ENCODE measurements around the gene TTC31.
A peak's percentile ranks its signal among the peaks of the same experiment; 100 is the strongest.
"Not testable (repeated sequence)": the region's sequence is repeated elsewhere in the genome, so short reads cannot be mapped to it uniquely, and the experiment has no call there.

The TTC31 gene

GRCh38 chr2:74482801-74483674 lies at the start of gene TTC31, which contains the start of gene CCDC142:
TTC31 (plus strand) TSS chr2:74483081; CDS start chr2:74483096, 15 bp downstream.
CCDC142 (minus strand) TSS chr2:74482998; CDS start chr2:74482837, 161 bp downstream.
- peak; percentile 86 for DNase-seq (ENCODE audit: low read depth)

- no peak for DNase-seq (ENCODE audit: low read depth)
Measured at GRCh38 chr2:74436111-74436805, 46.6 kb upstream of the TTC31 start.

- no peak for DNase-seq (ENCODE audit: low read depth)
Measured at GRCh38 chr2:74436848-74437695, 45.8 kb upstream of the TTC31 start.

GRCh38 chr2:74438248-74438647 lies 44.6 kb upstream of the TTC31 start:
- no peak for DNase-seq (ENCODE audit: low read depth)

GRCh38 chr2:74439373-74439772 lies 43.5 kb upstream of the TTC31 start:
- no peak for DNase-seq (ENCODE audit: low read depth)

GRCh38 chr2:74439803-74440377 lies 43.0 kb upstream of the TTC31 start:
- DNase-seq (ENCODE audit: low read depth): no peak

- DNase-seq (ENCODE audit: low read depth): no peak
Measured at GRCh38 chr2:74440378-74441169, 42.3 kb upstream of the TTC31 start.

- no peak for DNase-seq (ENCODE audit: low read depth)
Measured at GRCh38 chr2:74441170-74441689, 41.7 kb upstream of the TTC31 start.

GRCh38 chr2:74441690-74442482 lies 41.0 kb upstream of the TTC31 start, which contains the start of gene RTKN:
RTKN (minus strand) TSS chr2:74441937; CDS start chr2:74441816, 121 bp downstream.
- DNase-seq (ENCODE audit: low read depth): no peak

- not testable (repeated sequence) for DNase-seq (ENCODE audit: low read depth)
Measured at GRCh38 chr2:74442483-74443297, 40.2 kb upstream of the TTC31 start.

- no peak for DNase-seq (ENCODE audit: low read depth)
Measured at GRCh38 chr2:74444498-74445318, 38.2 kb upstream of the TTC31 start.

GRCh38 chr2:74447230-74447999 lies 35.5 kb upstream of the TTC31 start:
- no peak for DNase-seq (ENCODE audit: low read depth)

- no peak for DNase-seq (ENCODE audit: low read depth)
Measured at GRCh38 chr2:74448771-74449170, 34.1 kb upstream of the TTC31 start.

- DNase-seq (ENCODE audit: low read depth): no peak
Measured at GRCh38 chr2:74450570-74451190, 32.2 kb upstream of the TTC31 start.

GRCh38 chr2:74454654-74455511 lies 28.0 kb upstream of the TTC31 start, which contains the start of gene INO80B:
INO80B (plus strand) TSS chr2:74455087; CDS start chr2:74455117, 30 bp downstream.
- peak; percentile 97 for DNase-seq (ENCODE audit: low read depth)

GRCh38 chr2:74457129-74457548 lies 25.7 kb upstream of the TTC31 start:
- no peak for DNase-seq (ENCODE audit: low read depth)
